Activated T-cell treated with anti-CD3 and anti-CD28 coated beads, Interleukin-2, amount 50 U/mL, for 1 hour (primary cell): ENCODE measurements around the gene SLC6A12.
"Not testable (repeated sequence)": the region's sequence is repeated elsewhere in the genome, so short reads cannot be mapped to it uniquely, and the experiment has no call there.

Source experiments
- DNase-seq: peaks from one replicate; pipeline ENCODE4 v3.0.0-alpha.2; 2020

SLC6A12 gene

GRCh38 chr12:234019-234418 lies 20.1 kb upstream of the SLC6A12 start:
- DNase-seq: no peak

- DNase-seq: no peak
These were observed 19.6 kb upstream of the SLC6A12 start for GRCh38 chr12:233615-233968.

- DNase-seq: no peak
These were observed 19.0 kb upstream of the SLC6A12 start for GRCh38 chr12:232731-233614.

GRCh38 chr12:230925-231671 lies 17.1 kb upstream of the SLC6A12 start:
- no peak for DNase-seq

DNA sequence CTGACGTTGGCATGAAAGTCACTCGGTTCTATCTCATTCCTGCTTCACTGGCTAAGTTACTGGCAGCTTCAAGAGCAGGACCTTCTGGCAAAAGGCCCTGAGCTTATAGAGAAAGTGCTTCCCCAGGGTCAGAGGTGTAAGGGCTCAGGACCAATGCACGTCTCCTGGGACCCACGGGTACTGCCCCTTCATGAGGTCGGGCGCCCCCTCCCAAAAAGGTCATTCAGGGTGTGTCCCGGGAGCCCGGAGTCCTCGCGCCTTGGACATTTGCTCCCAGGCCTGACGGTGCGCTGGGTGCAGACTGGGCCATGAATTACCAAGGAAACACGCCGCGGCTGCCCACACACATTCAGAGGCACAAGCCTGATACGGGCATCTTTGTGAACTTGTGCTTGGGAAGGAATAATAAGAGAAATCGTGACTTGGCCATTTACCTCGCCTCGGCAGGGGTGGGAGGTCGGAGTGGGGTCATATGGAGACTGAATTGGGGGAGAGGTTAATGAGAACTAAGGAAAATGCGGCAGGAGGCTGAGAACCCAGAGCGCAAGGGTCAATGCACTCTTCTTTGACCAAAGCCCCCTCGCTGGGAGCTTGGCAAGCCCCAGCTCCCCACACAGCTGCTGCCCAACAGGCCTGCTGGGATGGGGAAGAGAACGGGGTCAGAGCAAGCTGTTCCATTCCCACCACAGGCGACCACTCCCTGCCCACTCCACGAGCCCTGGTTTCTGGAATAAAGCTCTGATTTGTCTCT lies 15.7 kb upstream of the SLC6A12 start:
- DNase-seq: no peak

DNA sequence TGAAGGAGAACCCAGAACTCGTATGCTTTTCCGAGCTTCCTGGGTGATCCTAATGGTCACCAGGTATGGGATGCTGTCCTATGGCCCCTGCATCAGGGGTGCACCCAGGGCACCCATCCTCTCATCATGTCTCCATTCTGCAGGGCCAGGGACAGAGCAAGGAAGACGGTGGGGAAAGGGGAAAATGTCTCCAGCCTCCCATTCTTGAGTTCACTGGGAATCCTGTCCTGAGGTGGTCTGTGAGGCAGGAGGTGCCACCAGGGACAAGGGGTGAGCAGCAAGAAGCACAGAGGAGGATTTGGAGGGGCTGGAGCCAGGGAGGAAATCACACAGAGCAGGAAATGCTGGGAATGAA lies 14.9 kb upstream of the SLC6A12 start:
- no peak for DNase-seq

- DNase-seq: no peak
These were observed 14.2 kb upstream of the SLC6A12 start for GRCh38 chr12:227923-228845.

DNA sequence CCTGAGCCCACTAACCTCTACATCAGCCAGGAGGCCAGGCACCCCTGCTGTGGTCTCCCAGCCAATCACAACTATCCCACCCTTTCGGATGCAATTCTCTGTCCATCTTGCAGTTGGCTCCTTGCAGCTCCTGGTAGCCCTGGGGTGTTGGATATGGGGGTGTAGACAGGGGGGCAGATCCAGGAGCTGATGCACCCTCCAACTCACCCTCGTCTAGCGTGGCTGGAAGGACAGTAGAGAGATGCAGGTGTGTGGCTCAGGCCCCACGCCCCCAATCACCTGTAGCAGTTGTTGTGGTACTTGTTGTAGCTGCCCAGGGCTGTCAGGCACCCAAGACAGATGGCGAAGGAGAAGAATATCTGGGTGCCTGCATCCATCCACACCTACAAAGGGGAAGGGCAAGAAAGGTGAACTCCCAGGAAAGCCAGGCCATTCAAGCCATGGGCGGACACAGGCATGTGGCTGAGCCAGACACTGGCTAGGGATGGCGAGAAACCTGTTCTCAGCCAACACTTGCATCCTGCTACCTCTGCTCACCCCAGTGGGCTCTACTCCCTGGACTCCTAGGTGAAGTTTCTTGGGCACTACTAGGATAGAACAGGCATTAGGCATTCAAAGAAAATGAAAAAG lies 13.4 kb upstream of the SLC6A12 start:
- no peak for DNase-seq

DNA sequence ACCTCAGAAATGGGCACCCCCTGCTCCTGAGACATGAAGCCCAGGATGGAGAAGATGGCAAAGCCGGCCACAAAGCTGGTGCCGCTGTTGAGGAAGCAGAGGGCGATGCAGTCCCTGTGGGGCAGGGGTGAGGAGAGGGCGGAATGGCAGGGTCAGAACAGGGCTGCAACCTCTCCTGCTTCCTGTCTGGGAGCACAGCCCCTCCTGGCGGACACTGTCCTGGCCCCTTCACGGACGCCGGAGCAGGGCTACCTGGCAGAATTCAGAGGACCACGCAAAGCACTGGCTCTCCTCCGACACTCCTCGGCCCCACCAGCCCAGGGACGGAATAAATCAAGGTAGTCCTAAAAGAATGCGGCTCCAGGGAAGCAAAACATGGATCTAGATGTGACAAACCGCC lies 12.4 kb upstream of the SLC6A12 start:
- no peak for DNase-seq

DNA sequence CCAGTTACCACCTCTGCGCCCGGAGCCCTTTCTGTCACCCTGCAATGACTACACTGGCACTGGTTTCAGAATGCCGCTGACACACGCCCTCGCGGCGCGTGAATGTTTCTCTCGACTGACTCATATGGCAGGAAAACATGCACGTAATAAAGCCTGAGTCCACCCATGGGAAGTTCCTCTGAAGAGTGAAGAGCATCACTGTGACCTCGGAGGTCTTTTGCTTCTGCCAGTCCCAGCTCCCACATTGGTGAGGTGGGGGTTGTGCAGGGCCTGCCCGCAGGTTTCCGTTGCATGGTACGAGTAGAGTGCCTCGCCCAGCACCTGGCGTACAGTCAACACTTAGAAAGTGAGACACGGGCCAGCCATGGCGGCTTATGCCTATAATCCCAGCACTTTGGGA lies 11.1 kb upstream of the SLC6A12 start:
- DNase-seq: no peak

DNA sequence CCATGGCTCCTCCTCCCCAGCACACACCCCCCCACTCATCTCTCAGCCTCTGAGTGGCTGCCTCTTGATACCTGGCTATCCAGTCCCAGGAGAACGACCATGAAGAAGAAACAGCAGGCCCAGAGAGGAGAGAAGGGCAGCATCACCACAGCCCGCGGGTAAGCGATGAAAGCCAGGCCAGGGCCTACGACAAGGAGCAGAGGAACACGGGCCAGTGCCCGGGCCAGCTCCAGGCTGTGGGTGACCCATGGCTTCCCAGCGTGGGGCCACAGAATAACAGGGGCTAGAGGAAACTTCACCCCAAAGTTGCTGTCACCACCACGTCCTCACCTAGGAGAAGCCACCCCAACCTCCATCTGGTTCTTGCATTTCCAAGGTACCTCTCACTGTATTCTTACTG lies 10.4 kb upstream of the SLC6A12 start:
- DNase-seq: no peak

DNA sequence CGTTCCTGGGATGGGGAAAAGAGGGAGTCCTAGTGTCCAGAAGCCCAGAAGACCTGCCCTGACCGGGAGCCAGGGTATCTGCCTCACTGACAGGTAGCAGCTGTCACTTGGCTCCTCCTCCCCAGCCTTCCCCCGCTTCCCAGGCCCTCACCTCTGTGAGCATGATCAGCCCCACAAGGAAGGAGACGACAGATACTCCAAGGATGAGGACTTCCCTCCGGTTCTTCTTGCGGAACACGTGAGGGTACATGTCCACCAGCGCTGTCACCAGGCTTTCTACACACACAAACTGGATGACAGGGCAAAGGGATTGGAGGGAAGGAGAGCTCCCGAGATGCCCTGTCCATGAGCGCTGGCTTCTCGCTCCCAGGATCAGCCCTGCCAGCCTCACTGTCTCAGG lies 9.9 kb upstream of the SLC6A12 start:
- no peak for DNase-seq

GRCh38 chr12:221736-222135 lies 7.8 kb upstream of the SLC6A12 start:
- DNase-seq: no peak

DNA sequence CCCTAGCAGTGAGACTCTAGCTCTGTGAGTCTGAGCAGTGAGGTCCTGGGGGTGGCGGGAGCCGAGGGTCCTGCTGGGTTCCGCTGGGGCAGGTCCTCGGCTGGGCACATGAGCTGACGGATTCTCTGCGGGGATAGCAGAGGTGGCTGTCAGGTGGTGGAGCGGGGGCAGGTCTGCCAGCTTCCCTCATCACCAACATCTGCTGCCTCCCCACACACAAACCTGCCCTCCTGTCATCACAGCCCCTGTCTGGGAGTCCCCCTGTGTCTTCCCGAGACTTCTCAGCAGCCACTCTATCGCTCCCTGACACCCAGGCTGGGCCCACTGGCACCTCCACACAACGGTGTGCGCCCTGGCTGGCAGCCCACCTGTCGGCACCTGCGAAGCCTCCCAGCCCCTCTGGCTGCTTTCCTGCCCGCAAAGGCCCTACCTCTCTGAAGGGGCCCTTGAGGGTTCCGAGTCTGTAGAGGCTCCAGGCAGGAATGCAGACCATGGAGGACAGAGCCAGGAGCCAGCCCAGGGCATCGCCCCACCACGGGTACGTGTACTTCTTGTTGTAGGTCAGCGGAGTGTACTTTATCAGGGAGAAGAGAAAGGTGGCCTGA lies 7.1 kb upstream of the SLC6A12 start:
- no peak for DNase-seq

- no peak for DNase-seq
These were observed 6.5 kb upstream of the SLC6A12 start for GRCh38 chr12:220491-220890.

GRCh38 chr12:219891-220352 lies 6.0 kb upstream of the SLC6A12 start:
- peak; percentile 30 for DNase-seq

DNA sequence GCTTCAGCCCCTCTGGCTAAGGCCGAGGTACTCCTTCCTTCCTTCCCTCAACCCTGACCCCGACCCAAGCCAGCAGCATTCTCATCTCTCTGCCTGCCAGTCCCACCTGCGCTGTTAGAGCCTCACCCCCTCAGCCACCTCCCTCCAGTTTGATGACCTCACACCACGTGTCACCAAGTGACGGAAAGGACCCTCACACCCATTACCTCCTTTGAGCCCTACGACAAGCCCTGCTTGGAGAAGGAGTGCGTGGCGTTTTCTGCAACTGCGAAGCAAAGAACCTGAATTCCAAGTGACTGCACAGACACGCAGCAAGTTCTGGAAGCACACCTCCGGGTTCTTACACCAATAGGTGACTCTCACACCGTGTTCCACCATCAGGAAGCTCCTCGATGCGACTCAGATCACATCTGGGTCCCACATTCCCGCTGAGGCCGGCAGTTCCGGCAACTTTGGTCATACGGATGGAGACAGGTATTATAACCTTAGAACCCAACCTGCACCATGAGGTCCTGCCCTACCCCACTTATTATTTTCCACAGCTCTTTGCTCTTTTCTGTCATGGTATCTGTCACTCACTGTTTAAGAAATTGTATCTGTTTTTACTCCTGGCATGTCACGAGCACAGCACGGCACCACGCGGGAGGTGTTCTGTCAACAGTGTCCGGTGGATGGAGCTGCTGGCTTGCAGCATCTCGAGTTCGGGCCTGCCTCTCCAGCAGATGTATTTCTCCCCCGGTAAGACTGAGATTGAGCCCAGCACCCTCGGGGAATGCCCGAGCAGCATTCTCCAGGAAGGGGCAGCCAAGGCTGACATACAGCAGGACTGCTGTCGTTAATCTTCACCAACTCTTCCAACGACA lies 5.0 kb upstream of the SLC6A12 start:
- no peak for DNase-seq

- DNase-seq: no peak
These were observed 4.3 kb upstream of the SLC6A12 start for GRCh38 chr12:218221-218620.

DNA sequence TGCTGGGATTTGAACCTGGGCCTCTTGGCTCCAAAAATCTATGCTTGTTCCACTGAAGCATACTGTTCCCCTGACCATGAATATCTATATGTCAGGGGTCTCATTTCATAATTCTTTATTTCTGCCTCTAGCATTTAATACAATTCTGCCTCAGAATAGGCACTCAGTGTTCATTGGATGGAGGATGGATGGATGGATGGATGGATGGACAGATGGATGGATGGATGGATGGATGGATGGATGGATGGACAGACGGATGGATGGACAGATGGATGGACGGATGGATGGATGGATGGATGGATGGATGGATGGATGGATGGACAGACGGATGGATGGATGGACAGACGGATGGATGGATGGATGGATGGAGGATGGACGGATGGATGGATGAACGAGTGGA lies 3.1 kb upstream of the SLC6A12 start:
- not testable (repeated sequence) for DNase-seq

- no peak for DNase-seq
These were observed 1.2 kb upstream of the SLC6A12 start for GRCh38 chr12:215116-215515.

- no peak for DNase-seq
These were observed 427 bp downstream of the SLC6A12 start for GRCh38 chr12:213527-213932.
